Vagina (tissue), 2 donors: ENCODE data around the gene AP2B1.

Source experiments
- CTCF ChIP-seq, 3 experiments: fragments of 450-650 bp in 2 of 3; fragments of 200-600 bp in 1 of 3; sonication (generic) in 1 of 3; IDR thresholded peaks; one replicate each; pipeline ENCODE4 v1.5.1; 2017 to 2019; ENCODE audit warnings: antibody characterized with exemption in 3 of 3, mild to moderate bottlenecking in 2 of 3, moderate library complexity in 2 of 3
- POLR2A ChIP-seq, 2 donors: fragments of 450-650 bp; IDR thresholded peaks; one replicate each; pipeline ENCODE4 v1.6.1; 2017; ENCODE audit warnings: antibody characterized with exemption in 2 of 2, mild to moderate bottlenecking in 2 of 2, moderate library complexity in 2 of 2
- POLR2AphosphoS5 ChIP-seq, 2 donors: sonication (generic); formaldehyde crosslinking; IDR thresholded peaks; one replicate each; pipeline ENCODE4 v1.9.0; 2017; ENCODE audit warnings: antibody characterized with exemption in 2 of 2, mild to moderate bottlenecking in 2 of 2, low read depth in 1 of 2; ENCODE audit not compliant: insufficient read depth in 1 of 2

- no peak for TF ChIP-seq CTCF (IDR thresholded peaks at IDR 0.05)
- TF ChIP-seq POLR2A (IDR thresholded peaks at IDR 0.05): no peak
- TF ChIP-seq POLR2AphosphoS5 (IDR thresholded peaks at IDR 0.05; ENCODE audit: insufficient read depth in 1 of 2, low read depth in 1 of 2): no peak
Observed at GRCh38 chr17:35555691-35556090, 31.4 kb upstream of the AP2B1 start.
